GM20431 (cell line): Measurements from ENCODE around the gene OR5AL1.
"Not testable (repeated sequence)": the region's sequence is repeated elsewhere in the genome, so short reads cannot be mapped to it uniquely, and the experiment has no call there.

Experiments
- in situ Hi-C: fragments of 300-500 bp; cut with MseI, MboI; formaldehyde crosslinking; loops from one replicate; pipeline ENCODE4 v1.15.0; 2020; ENCODE audit warnings: low sequenced_read_pairs; ENCODE audit not compliant: unreplicated experiment

OR5AL1 gene

DNA sequence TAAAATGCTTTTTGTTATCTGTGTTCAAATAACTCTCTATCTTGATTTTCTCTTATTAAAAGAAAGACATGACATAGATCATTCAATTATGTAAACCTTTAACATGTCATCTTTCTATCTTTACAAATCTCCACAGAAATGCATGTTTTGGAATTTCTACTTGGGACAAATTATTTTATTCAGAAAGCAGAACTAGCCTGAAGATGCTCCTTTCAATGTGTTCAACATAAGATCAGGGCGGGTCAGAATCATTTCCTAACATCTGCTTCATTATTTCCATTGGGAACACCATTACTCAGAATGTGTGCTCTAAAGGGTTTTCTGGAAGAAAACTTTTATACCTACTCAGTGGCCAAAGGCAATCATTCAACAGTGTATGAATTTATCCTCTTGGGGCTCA is at the start of gene OR5AL1:
TSS of gene OR5AL1 (plus strand) at position 301 of the 400 bp plus-strand sequence.
- in situ Hi-C loops: no loop called here

DNA sequence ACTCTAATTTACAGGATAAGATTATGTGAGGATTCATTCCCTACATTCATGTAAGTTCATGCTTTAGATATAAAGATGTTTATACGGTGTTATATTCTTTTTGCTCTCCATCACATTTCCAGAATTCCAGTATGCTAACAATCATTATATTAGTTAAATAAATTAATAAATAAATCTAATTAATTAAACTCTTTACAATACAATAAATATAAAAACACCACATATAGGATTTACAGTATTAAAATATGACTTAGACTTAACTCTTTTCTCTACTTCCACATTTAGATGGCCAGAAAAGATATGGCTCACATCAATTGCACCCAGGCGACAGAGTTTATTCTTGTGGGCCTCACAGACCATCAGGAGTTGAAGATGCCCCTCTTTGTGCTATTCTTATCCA is 37.2 kb upstream of the OR5AL1 start, which contains the start of gene OR8U1:
TSS of gene OR8U1 (plus strand) at position 301 of the 400 bp plus-strand sequence. CDS start at position 301, 0 bp downstream.
- in situ Hi-C loops: no loop called here

DNA sequence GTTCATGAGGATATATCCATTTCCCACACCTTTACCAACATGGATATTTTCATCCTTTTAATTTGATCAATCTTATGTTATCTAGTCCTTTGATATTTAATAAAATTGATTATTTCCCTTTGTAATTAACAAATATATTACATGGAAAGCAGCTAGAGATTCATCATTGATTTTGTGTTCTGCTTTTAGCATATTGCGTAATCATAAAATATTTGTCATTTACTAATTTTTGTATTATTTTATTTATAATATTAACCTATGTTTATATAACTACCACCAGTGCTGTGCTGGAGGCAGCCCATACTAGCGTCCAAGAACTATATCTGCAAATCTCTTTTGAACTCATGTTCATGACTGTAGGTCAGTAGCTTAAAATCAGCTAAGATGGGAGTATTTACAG is 32.4 kb upstream of the OR5AL1 start:
- in situ Hi-C loops: no loop called here

DNA sequence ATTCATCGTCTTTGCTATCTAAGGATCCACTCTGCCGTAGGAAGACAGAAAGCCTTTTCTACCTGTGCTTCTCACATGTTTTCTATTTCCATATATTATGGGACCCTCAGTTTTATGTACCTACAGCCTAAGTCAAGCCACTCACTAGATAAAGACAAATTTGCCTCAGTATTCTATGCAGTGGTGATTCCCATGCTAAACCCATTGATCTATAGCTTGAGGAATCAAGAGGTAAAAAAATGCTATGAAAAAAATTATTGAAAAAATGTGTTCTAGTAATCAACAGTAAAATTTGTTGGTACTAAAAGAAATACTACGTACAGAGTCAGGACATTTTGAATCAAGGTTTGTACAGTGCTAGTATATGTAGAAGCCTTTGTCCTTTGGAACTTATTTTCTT is 18.1 kb upstream of the OR5AL1 start:
- in situ Hi-C loops: no loop called here

DNA sequence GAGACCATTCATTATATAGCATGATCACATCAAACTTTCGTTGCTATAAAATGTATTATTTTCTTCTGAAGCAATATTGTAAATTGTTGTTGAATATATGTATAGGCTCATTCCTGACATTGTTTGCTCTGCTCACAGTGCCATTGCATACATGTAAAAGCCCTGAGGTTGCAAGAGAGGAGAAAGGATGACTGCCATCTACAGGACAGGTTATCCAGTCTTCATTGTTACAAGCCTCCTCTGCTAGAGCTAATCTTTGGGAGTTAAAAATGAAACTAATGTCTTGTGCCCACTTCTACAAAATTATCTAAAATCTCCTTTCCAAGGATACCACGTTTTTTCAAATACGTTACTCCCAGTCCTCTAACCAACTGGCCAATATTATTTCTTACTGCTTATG is 16.4 kb upstream of the OR5AL1 start:
- in situ Hi-C loops: no loop called here

DNA sequence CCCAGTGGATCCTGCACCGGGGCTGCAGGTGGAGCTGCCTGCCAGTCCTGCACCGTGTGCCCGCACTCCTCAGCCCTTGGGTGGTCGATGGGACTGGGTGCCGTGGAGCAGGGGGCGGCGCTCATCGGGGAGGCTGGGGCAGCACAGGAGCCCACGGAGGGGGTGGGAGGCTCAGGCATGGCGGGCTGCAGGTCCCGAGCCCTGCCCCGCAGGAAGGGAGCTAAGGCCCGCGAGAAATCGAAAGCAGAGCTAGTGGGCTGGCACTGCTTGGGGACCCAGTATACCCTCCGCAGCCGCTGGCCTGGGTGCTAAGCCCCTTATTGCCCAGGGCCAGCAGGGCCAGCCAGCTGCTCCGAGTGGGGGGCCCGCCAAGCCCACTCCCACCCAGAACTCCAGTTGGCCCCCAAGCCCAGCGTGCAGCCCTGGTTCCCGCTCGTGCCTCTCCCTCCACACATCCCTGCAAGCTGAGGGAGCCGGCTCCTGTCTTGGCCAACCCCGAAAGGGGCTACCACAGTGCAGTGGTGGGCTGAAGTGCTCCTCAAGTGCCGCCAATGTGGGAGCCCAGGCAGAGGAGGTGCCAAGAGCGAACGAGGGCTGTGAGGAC is 10.5 kb upstream of the OR5AL1 start:
- in situ Hi-C loops: not testable (repeated sequence)

DNA sequence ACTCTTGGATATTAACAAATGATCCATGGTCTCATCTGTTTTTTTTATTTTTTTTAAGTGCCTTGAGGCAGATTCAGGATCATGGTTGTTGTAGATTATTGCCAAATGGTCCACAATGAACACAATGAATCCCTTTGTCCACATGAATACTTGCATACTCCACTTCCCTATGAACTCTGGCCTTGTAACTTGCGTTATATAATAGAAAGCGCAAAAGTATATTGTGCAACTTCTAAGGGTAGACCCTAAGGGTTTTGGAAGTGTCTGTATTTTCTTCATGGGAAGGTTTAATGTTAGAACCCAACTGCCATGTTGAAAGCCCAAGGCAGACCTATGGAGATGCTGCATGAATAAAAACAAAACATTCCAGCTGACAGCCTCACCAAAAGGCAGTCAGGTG is 8.1 kb upstream of the OR5AL1 start:
- in situ Hi-C loops: no loop called here

DNA sequence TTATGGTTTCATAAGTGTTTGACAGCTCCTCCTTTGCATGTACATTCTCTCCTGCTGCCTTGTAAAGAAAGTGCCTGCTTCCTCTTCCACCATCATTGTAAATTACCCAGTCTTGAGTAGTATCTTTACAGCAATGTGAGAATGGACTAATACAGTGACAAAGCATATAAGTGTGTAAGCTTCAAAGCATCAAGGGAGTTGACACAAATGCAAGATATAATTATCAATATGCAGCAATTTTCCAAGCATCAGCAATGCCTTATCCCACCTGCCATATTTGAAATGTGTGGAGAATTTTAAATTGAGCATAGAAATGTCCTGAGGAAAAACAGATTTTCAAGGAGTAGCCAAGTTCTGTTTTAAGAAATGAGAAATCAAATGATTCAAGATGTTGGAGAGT is 1.7 kb upstream of the OR5AL1 start:
- in situ Hi-C loops: no loop called here

DNA sequence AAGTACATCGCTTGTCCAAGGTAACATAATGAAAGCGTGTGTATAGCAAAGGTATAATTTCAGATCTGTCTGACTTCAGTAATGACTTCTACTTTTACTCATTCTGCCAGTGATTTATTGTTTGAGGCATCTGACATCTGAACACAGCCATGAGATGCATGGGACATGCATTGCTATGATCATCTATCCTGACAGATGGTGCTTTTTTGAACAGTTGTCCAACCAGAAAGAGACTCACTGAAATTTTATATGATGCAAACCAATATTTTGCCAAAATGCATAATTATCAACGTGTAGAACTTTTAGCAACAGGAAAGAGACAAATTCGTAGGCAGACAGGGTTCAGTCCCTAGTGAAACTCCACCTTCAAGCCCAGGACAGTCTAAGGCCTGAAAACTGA is 41.0 kb downstream of the OR5AL1 start:
- in situ Hi-C loops: no loop called here

DNA sequence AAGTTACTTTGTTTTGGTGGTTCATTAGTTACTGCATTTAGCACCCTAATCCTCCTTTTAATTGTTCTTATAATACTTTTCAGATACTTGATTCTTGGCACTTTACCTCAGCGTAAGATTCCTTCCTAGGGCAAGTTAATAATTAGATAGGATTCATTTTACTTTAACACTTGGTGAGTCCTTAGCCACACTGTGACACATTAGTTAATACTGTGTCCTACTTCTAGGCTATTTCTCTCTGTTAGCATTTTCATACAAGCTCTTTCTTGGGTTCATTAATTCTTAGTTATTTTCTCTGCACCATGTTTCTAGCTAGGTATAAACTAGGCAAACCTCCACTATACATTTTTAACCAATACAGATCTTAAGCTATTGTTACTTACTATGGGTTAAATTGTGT is 44.6 kb downstream of the OR5AL1 start:
- in situ Hi-C loops: no loop called here
